DMS153 (cell line): ENCODE results near the gene PPIA.
"Not testable (repeated sequence)": the region's sequence is repeated elsewhere in the genome, so short reads cannot be mapped to it uniquely, and the experiment has no call there.

Source experiments
- DNase-seq: peaks from one replicate; lab custom pipeline; 2025; lab: John Stamatoyannopoulos, UW

PPIA gene

DNA sequence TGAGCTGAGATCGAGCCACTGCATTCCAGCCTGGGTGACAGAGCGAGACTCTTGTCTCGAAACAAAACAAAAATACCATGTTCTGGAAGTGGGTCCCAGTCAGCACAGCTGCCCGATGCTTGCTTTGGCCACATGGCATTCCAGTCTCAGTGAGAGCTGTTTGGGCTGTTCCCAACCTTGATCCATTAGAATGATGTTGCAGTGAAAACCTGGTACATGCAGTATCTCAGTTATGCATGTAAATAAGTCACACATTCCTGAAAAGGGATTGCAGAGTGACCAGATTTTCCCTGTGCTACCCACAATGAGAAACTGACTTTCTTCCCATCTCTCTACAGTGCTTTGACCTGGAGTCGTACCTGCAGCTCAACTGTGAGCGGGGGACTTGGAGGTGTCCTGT is 32.4 kb upstream of the PPIA start:
- DNase-seq: no peak

DNA sequence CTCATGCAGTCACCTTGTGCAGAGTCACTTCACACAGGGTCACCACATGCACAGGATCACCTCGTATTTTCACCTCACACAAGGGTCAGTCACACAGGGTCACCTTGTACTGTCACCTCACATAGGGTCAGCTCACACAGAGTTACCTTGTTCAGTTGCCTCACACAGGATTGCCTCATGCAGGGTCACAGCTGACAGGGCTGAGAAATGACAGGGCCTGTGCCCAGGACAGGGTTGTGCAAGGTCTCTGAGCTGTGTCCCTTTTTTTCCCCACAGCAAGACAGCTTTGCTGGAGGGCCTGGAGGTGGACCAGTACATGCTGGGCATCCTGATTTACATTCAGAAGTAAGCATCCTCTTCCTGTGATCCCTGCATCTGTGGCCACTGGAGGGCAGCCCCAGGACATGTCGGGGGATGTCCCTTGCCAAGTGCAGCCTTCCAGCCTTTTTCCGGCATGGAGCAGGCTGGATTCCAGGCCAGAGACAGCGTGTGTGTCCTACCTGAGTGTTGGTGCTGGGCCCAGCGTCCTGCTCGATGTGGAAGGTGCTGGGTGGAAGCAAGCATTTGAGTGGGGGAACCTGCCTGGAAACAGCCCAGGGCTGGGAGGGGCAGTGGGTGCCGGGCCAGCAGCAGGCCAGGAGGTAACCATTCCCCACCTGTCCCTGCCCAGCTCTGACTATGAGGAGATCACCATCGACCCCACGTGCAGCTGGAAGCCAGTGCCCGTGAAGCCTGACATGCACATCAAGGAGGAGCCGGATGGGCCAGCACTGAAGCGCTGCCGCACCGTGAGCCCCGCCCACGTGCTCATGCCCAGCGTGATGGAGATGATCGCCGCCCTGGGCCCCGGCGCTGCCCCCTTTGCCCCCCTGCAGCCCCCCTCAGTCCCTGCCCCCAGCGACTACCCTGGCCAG is 31.6 kb upstream of the PPIA start:
- no peak for DNase-seq

DNA sequence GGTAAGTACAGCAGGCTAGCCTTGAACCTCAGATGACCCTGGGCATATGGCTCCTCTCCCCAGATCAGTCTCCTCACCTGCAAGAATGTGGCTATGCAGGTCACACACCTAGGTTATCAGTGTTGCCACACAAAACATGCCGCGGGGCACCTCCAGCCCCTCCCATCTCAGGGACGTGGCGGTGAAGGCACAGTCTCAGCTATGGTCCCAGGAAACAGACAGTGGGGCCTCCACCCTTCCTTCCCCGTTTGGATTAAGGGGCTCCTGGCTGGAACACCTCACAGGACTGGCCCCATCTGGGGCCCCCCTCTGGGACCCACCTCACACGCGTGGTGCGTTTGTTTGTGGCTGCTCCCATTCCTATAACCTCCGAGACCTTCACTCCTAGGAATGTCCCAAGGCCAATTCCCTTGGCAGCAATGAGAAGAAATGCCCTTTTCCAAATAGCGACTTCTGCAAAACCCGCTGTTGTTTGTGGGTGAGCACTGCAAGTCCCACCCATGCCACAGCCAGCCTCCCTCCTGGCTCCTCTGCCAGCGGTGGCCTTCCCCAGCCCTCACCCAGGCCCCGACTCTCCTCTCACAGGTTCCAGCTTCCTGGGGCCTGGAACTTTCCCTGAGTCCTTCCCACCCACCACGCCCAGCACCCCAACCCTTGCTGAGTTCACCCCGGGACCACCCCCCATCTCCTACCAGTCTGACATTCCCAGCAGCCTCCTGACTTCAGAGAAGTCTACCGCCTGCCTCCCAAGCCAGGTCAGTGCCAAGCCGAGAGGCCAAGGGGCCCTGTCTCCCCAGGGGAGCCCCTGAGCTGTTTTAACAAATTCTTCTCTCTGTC is 30.7 kb upstream of the PPIA start:
- no peak for DNase-seq

DNA sequence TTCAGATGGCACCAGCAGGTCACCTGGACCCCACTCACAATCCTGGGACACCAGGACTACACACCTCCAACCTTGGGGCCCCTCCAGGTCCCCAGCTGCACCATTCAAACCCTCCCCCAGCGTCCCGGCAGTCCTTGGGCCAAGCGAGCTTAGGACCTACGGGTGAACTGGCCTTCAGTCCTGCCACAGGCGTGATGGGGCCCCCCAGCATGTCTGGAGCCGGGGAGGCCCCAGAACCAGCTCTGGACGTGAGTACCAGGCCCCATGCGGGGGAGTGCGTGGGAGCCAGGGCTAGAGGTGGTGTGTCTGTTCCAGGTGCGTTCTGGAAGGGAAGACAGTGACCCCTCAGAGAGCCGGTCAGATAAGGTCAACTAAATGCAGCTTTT is 30.1 kb upstream of the PPIA start:
- DNase-seq: no peak

DNA sequence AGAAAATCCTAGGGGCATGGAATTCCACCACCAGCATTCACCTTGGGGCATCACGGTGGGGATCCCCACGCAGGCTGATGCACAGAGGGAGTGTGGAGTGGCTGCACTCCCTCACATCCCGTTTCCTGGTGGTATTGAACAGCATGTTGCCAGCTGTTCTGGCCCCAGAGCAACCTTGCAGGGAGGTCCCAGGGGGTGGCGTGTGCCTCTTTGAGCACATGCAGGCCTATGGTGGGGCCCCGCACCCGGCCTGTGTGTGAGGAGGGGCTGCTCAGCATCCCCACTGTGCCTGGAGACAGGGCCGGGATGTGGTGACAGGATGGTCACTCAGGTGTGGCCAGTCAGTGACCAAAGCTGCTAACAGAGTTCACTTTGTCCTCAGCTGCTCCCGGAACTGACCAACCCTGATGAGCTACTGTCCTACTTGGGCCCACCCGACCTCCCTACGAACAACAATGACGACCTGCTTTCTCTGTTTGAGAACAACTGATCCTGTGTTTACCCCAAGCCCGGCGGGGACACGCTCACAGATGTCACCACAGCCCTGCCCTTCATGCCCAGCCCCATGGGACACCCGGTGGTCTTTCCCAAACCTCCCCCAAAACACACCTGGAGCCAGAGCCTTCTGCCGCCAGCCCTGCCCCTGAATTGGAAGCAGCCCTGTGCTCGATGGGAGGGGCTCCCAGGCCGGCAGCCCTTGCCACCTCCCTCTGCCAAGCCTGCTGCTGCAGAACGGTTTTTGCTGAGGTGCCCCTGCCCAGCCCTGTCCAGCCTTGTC is 29.2 kb upstream of the PPIA start:
- DNase-seq: no peak

DNA sequence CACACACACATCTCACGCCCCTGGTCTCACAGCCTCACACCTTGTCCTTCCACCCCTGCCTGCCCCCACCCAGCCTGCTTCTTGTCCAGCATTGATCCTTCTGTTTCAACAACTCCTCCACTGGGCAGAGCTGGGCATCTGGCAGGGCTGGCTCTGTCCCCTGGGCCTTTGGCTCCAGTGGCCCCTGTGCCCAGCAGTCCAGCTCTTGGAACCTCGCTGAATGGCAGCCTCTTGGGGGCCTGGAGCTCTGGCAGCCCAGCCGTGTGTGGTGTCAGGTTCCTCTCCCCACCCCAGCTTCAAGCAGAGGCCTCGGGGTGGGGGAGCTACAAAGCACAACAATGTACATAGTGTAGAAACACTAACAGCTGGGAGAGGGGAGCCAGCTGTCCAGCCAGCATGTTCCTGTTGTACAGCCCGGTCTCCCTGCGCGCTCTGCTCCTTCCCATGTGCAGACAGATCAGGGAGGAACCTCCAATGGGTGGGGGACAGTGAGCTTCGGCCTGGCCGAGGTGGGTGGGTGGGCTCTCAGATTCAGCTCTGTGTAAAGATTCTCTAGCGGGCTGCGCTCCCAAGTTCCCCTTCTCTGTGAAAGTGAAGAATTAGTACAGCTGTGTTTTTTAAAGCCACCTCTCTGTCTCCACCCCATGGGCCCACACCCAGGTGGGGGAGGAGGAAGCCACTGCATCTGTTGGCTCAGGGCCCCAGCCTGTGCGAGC is 28.4 kb upstream of the PPIA start:
- DNase-seq: peak; percentile 8

DNA sequence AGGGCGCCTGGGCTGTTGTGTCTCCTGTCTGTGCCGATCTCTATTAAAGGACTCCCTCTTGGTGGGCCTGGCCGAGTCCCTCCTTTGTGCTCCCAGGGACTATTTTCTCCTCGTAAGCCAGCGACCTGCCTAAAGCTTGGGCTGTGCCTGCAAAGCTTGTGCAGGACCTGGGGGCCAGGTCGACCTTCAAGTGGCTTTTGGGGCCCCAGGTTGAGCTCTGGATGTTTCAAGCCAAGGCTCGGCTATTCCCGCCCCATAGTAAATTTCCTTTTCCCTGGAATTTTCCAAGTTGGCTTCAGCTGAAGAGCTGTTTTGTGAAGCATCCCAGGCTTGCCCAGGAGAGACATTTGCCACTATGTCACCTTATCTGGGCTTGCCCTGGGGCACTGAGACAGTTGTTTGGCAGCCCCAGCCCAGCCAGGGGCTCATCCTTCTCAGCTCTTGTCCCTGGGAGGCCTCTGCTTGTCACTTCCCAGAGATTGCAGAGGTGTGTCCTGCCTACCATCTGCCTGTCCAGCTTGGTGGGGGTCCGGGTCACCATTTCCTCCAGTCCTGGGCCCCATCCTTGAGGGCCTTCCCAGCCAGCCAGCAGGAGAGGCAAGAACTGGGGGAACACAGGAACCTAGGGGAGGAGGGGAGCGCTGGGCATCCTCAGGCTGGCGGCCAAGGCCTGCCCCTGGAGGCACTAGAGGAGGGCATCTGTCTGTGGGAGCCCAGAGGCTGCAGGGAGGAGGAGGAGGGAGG is 27.7 kb upstream of the PPIA start:
- DNase-seq: no peak

DNA sequence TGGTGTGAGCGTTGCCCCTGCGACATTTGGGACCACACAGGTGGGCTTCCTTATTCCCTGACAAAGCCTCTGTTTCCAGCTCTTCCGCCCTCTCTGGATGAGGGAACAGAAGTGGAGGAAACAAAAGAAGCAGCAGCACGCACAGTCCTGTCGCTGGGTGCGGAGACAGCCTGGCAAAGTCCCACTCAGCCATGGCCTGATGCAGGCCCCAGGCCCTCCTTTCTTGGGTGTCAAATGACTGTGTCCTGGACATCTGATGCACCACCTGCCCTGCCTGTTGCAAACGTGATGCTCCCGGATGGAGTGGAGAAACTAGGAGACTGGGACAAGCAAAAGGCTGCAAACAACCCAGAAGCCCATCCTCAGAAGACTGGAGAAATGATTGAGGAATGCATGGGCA is 27.1 kb upstream of the PPIA start:
- DNase-seq: no peak

DNA sequence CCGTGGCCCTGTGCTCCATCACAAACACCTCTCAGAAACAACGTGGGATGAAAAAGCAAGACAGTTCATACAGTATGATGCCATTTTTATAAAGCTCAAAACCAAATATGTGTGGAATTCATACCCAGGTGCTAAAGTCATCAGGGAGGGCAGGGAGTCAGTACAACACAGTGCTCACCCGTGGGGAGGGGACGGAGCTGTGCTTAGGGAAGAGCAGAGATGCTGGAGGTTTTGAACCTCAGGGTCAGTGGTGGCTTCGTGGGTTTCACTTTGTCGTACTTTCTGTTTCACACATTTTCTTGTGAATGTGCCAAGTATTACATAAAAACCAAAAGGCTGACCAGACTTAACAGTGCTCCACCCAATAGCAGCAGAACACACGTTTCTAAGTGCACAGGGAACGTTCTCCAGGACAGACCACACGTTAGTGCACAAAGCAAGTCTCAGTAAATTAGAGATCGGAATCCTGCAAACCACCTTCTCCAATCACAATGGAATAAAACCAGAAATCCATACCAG is 26.6 kb upstream of the PPIA start:
- no peak for DNase-seq

DNA sequence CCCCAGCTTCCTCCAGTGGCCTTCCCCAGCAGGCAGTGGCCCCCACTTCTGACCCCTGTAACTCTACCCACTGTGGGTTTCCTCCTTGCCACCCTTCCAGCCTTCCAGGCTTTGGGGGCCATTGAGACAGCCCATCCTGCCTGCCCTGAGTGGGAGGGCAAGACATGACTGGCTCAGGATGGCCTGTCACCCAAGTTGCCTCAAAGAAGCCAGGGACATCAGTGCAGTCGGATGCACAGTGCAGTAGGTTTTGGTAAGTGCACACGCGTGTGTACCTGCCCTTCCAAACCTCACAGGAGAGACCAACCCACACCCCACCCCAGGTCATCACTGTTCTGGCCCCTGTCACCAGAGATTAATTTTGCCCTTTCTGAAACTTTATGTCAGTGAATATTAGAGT is 25.1 kb upstream of the PPIA start:
- DNase-seq: no peak

DNA sequence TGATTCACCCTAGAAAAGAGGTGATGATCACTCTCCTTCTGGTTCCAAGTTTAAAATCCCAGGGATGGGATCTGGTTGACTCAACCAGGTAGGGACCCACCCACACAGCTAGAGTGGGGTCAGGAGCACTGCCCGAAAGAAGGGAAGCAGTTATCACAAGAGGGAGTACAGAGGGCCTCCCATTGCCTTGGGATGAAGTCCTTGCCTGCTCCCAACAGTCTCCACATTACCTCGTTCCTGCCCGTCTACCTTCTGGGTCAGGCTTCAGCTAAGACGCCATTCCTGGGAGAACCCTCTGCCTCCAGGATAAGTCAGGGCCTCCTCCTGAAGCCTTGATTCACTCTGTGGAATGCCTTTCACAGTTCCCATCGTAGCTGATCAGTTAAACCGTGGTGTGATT is 24.0 kb upstream of the PPIA start:
- DNase-seq: no peak

DNA sequence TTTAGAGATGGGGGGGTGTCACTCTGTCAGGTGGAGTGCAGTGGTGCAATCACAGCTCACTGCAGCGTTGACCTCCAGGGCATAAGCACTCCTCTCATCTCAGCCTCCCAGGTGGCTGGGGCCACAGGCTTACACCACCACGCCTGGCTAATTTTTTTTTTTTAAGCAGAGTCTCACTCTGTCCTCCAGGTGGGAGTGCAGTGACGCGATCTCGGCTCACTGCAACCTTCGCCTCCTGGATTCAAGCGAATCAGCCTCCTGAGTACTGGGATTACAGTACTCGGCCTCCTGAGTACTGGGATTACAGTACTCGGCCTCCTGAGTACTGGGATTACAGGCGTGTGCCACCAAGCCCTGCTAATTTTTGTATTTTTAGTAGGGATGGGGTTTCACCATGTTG is 23.6 kb upstream of the PPIA start:
- DNase-seq: no peak

DNA sequence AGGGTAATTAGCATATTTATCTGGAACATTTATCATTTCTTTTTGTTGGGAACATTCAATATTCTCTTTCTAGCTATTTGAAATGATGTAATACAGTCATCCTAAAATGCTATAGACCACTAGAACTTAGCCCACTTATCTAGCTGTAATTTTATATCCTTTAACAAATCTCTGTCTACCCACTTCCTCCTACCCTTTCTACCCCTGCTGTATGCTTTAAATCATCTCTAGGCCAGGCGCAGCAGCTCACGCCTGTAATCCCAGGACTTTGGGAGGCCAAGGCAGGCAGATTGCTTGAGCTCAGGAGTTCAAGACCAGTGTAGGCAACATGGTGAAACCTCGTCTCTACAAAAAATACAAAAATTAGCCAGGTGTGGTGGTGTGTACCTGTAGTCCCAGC is 22.0 kb upstream of the PPIA start:
- DNase-seq: not testable (repeated sequence)

DNA sequence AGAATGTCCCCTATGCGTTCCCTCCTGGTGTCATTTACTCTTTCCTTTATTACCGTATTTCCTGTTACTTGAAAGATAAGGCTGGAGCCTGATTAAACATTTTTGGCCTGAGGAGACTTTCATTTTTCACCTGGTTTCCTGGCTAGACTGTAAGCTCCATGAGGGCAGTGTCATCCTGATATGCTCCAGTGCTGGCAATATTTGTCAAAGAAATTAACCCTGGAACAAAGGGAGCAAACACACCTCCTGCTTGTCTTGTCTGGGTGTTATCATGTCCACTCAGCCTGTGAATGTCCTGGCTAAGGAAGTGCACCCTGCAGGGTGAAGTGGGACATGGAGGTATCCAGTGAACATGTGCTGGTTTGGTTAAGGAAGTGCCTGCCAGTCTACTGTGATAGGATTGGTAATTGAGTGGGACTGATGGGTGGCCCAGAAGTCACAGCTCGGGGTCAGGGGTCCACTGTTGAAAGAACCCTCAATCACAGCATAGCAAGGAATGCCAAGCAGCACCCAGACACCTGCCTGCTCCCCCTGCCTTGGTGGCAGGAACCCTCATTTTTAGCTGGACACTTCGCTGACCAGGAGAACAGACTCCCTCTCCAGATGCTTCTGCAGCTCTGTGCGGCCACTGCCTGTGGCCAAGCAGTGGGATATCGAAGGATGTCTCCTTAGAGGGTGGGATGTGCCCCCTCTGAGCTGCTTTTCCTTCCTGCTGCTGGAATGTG is 20.9 kb upstream of the PPIA start:
- no peak for DNase-seq

DNA sequence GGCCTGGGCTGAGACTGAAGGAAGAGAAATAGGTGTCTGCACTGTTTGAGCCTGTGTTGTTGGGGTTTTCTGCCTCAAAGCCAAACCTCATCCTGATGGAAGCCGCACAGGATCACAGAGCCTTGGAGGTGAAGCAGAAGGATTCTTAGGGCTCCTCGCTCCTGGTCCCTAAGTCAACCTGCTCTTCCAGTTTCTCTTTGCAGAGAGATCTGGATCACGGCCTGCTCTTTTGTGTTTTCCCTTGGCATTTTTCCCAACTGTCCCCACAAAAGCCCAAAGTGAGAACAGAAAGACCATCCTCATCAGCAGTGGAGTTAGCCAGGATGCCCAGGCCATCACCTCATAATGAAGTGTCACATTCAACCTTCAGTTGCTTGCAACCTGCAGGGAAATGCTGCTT is 20.3 kb upstream of the PPIA start:
- DNase-seq: no peak

DNA sequence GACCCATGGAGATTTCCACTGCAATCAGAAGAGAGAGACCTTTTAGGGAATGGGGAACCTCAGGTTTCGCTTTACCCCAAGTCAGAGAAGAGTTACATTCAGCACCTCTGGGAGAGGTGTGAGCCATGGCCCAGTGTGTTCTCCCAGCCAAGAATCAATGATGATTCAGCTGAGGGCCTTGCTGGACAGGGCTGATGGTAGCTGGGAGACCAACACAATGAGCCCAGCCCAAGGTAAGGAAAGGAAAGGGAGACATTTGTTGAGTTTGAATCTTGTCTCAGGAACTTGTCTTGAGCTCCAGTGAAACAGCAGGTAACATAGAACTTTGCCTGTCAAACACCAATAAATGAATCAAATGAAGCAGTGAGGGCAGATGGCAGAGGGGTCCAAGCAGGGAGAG is 14.0 kb upstream of the PPIA start:
- no peak for DNase-seq

DNA sequence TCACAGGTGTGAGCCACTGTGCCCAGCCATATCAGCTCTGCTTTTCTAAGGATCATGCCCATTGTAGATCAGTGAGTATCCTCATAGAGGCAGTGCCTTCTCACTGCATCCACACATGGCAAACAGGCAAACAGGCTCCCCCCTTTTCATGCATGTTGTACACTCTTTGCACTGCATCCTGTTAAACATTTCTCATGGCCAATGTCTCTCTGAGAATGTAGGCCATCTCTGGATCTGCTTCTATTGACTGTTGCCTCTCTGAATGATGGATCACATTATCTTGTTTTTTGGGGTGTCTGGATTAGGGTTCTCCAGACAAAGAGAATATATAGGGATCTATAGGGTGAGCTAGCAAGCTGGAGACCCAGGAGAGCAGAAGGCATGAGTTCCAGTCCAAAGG is 13.1 kb upstream of the PPIA start:
- DNase-seq: no peak

DNA sequence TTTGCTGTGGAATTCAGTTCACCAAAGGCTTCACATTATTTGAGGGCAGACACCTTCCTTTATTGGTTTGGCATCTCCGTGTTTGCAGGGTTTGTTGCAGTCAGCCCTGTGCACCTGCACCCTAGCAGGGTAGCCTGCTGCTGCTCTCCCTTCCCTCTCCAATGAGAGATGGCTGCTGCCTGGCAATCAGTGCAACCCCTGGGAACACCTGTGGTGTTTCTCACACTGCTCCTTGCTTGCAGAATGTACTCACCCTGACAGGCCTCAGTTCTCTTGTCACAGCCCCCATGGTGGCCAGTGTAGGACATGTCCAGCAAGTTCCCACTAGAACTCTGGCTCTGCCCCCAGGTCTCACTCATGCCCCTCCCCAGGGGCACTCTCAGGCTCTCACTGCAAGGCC is 12.1 kb upstream of the PPIA start:
- DNase-seq: no peak

DNA sequence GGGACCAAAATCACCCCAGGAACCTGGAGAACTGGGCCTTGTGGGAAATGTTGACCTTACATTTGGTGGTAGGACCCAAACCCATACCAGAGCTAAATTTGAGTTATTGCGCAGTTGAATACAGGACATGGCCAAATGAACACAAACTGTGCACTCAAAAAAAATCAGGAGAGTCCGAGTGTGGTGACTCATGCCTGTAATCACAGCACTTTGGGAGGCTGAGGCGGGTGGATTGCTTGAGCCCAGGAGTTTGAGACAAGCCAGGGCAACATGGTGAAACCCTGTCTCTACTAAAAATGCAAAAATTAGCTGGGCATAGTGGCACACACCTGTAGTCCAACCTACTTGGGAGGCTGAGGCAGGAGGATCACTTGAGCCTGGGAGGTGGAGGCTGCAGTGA is 11.3 kb upstream of the PPIA start:
- DNase-seq: not testable (repeated sequence)

DNA sequence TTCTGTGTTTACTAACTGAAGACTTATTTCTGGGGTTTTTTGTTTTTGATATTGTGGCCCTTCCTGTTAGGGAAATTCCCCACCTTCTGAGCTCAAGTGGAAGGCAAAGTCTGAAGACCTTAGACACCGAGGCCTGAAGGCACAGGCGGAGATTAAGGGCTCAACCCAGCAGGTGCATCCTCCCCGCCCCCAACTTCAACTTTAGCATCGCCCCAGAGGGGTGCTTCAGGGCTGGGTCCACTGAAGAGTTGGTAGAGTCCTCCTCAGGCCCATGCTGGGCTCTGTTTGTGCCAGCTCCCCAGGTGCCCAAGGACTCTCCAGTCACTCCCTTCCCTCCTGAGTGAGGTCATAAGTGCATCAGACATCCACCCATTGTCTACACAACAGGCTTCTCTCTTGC is 9.4 kb upstream of the PPIA start:
- DNase-seq: no peak
